Measurements from ENCODE around the gene NEMF.
A peak's percentile ranks its signal among the peaks of the same experiment; 100 is the strongest.

NEMF gene

GRCh38 chr14:49769581-49770211, 82.9 kb downstream of the NEMF start:
- Histone ChIP-seq H3K27ac (ENCODE audit: insufficient read depth in 1 of 2, low read depth in 1 of 2, low read length in 2 of 2, poor library complexity in 1 of 2, severe bottlenecking in 2 of 2) (peak overlapping the region in 1 of 2 experiments; percentile 96), H3K27me3 (replicated peaks in 2 of 5; ENCODE audit: control insufficient read depth in 4 of 5, insufficient read depth in 5 of 5, low read length in 4 of 5) (no peaks in the 10 kb centered on the region), H3K9me3 (ENCODE audit: control extremely low read depth in 1 of 5, control insufficient read depth in 4 of 5, insufficient read depth in 2 of 5, low read depth in 1 of 5, low read length in 4 of 5) (no peaks in the 10 kb centered on the region), H3K36me3 (ENCODE audit: control insufficient read depth in 4 of 4, insufficient read depth in 4 of 4, low read length in 3 of 4) (peaks cover 7 to 14% (median 8%) of the 10 kb centered on the region in 4 experiments), H3K4me3 (ENCODE audit: control insufficient read depth in 1 of 7, extremely low read depth in 1 of 7, insufficient read depth in 4 of 7, low read depth in 2 of 7, low read length in 6 of 7) (peak overlapping the region in 6 of 7 experiments; percentile 85 to 99 (median 94)), H3K4me1 (ENCODE audit: control extremely low read depth in 1 of 4, control insufficient read depth in 4 of 4, insufficient read depth in 4 of 4, low read length in 3 of 4) (peaks cover 9 to 32% (median 25%) of the 10 kb centered on the region in 4 experiments)
- peak in 1 of 3 donors; percentile 10 for DNase-seq
- 94% methylated on average over 13 of the region's 15 CpGs for WGBS (ENCODE audit: insufficient coverage)
- ChIA-PET POLR2A (interaction anchor here (0.6 to 2.1 kb wide), 5 partner anchors 36 to 185 kb away, joined by 3 to 5 read pairs (median 4); partner anchors contain the start of genes KLHDC1 and POLE2), CTCF (interaction anchor here (0.6 to 2.5 kb wide), 7 partner anchors 15 to 135 kb away, joined by 3 to 8 read pairs (median 4); partner anchors contain the start of genes DNAAF2 and POLE2)

DNA sequence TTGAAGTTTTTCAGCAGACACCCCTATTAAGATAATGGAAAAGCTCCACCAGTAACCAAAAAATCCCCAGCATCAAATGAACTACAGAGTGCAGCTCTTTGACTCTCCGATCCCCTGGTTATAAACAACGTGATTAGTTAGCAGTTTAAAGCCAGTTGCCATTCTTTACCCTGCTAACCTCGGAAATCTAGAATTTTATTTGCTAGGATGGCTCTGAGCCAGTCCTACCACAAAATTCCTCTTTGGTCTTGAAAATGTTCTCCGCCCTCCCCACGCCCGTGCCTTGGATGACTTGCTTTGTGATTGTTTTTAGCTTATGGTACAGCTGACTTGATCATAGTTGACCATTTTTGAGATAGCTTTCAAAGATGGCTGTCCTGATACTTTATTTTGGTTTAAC, 83.4 kb downstream of the NEMF start:
- H3K4me3 ChIP-seq (ENCODE audit: control insufficient read depth in 1 of 7, extremely low read depth in 1 of 7, insufficient read depth in 4 of 7, low read depth in 2 of 7, low read length in 6 of 7), result peak overlapping the region; percentile 80 to 99 (median 93)
- ChIA-PET CTCF (interaction anchor here (0.6 to 2.5 kb wide), 7 partner anchors 16 to 135 kb away, joined by 3 to 8 read pairs (median 4); partner anchors contain the start of genes DNAAF2 and POLE2), POLR2A (interaction anchor here (0.6 to 2.1 kb wide), 4 partner anchors 35 to 132 kb away, joined by 4 to 5 read pairs (median 4); partner anchors contain the start of genes KLHDC1 and POLE2)
- no peaks in the 10 kb centered on the region for H3K27me3 ChIP-seq (replicated peaks in 2 of 5; ENCODE audit: control insufficient read depth in 4 of 5, insufficient read depth in 5 of 5, low read length in 4 of 5)
- peaks cover 9 to 32% (median 25%) of the 10 kb centered on the region in 4 experiments for H3K4me1 ChIP-seq (ENCODE audit: control extremely low read depth in 1 of 4, control insufficient read depth in 4 of 4, insufficient read depth in 4 of 4, low read length in 3 of 4)
- WGBS (ENCODE audit: insufficient coverage), result 19% methylated on average over 6 of the region's 6 CpGs
- peak in 2 of 3 donors; percentile 20 to 37 for DNase-seq
- no peaks in the 10 kb centered on the region for H3K9me3 ChIP-seq (ENCODE audit: control extremely low read depth in 1 of 5, control insufficient read depth in 4 of 5, insufficient read depth in 2 of 5, low read depth in 1 of 5, low read length in 4 of 5)
- H3K27ac ChIP-seq (ENCODE audit: insufficient read depth in 1 of 2, low read depth in 1 of 2, low read length in 2 of 2, poor library complexity in 1 of 2, severe bottlenecking in 2 of 2), result peak overlapping the region; percentile 93 to 96
- peaks cover 2 to 9% (median 4%) of the 10 kb centered on the region in 4 experiments for H3K36me3 ChIP-seq (ENCODE audit: control insufficient read depth in 4 of 4, insufficient read depth in 4 of 4, low read length in 3 of 4)

GRCh38 chr14:49768301-49769121, 84.1 kb downstream of the NEMF start:
- peak overlapping the region; percentile 80 to 99 (median 93) for H3K4me3 ChIP-seq (ENCODE audit: control insufficient read depth in 1 of 7, extremely low read depth in 1 of 7, insufficient read depth in 4 of 7, low read depth in 2 of 7, low read length in 6 of 7)
- H3K27ac ChIP-seq (ENCODE audit: insufficient read depth in 1 of 2, low read depth in 1 of 2, low read length in 2 of 2, poor library complexity in 1 of 2, severe bottlenecking in 2 of 2), result peak overlapping the region; percentile 93 to 96
- no peaks in the 10 kb centered on the region for H3K9me3 ChIP-seq (ENCODE audit: control extremely low read depth in 1 of 5, control insufficient read depth in 4 of 5, insufficient read depth in 2 of 5, low read depth in 1 of 5, low read length in 4 of 5)
- H3K36me3 ChIP-seq (ENCODE audit: control insufficient read depth in 4 of 4, insufficient read depth in 4 of 4, low read length in 3 of 4), result peaks cover 0 to 5% (median 2%) of the 10 kb centered on the region in 4 experiments
- CTCF ChIA-PET, result interaction anchor here (0.7 to 2.5 kb wide), 13 partner anchors 17 to 180 kb away, joined by 3 to 8 read pairs (median 4); partner anchors contain the start of genes DNAAF2 and POLE2
- POLR2A ChIA-PET, result interaction anchor here (0.7 to 2.1 kb wide), 13 partner anchors 13 to 182 kb away, joined by 3 to 23 read pairs (median 4); partner anchors contain the start of genes DNAAF2, KLHDC1, MGAT2 and NEMF
- peaks cover 9 to 32% (median 25%) of the 10 kb centered on the region in 4 experiments for H3K4me1 ChIP-seq (ENCODE audit: control extremely low read depth in 1 of 4, control insufficient read depth in 4 of 4, insufficient read depth in 4 of 4, low read length in 3 of 4)
- peak; percentile 31 to 74 (median 69) for DNase-seq
- 0% methylated on average over 58 of the region's 67 CpGs for WGBS (ENCODE audit: insufficient coverage)
- H3K27me3 ChIP-seq (replicated peaks in 2 of 5; ENCODE audit: control insufficient read depth in 4 of 5, insufficient read depth in 5 of 5, low read length in 4 of 5), result no peaks in the 10 kb centered on the region

GRCh38 chr14:49767571-49768300, 84.9 kb downstream of the NEMF start, which contains the start of gene KLHDC2:
Gene KLHDC2, plus strand, starts transcription at chr14:49768153. Its CDS starts 316 bp downstream, at chr14:49768469.
- H3K4me3 ChIP-seq (ENCODE audit: control insufficient read depth in 1 of 7, extremely low read depth in 1 of 7, insufficient read depth in 4 of 7, low read depth in 2 of 7, low read length in 6 of 7), result peak within 1 kb of the TSS; percentile 80 to 99 (median 93)
- POLR2A ChIA-PET, result interaction anchor here (0.5 to 1.9 kb wide), 13 partner anchors 8 to 725 kb away, joined by 3 to 23 read pairs (median 4); partner anchors contain the start of genes DNAAF2, KLHDC1, MGAT2 and NEMF
- peaks cover 9 to 32% (median 25%) of the 10 kb centered on the region in 4 experiments for H3K4me1 ChIP-seq (ENCODE audit: control extremely low read depth in 1 of 4, control insufficient read depth in 4 of 4, insufficient read depth in 4 of 4, low read length in 3 of 4)
- H3K36me3 ChIP-seq (ENCODE audit: control insufficient read depth in 4 of 4, insufficient read depth in 4 of 4, low read length in 3 of 4), result peaks cover 0 to 5% (median 2%) of the 10 kb centered on the region in 4 experiments
- H3K27me3 ChIP-seq (replicated peaks in 2 of 5; ENCODE audit: control insufficient read depth in 4 of 5, insufficient read depth in 5 of 5, low read length in 4 of 5), result no peaks in the 10 kb centered on the region
- CTCF ChIA-PET, result interaction anchor here (0.8 to 2.5 kb wide), 14 partner anchors 20 to 306 kb away, joined by 3 to 8 read pairs (median 4); partner anchors contain the start of genes KLHDC1, NEMF and POLE2
- peak within 1 kb of the TSS; percentile 93 to 96 for H3K27ac ChIP-seq (ENCODE audit: insufficient read depth in 1 of 2, low read depth in 1 of 2, low read length in 2 of 2, poor library complexity in 1 of 2, severe bottlenecking in 2 of 2)
- no peaks in the 10 kb centered on the region for H3K9me3 ChIP-seq (ENCODE audit: control extremely low read depth in 1 of 5, control insufficient read depth in 4 of 5, insufficient read depth in 2 of 5, low read depth in 1 of 5, low read length in 4 of 5)
- whole genome bisulfite sequencing (ENCODE audit: insufficient coverage), result 0% methylated on average over 81 of the region's 86 CpGs
- peak; percentile 89 to 95 (median 92) for DNase-seq

DNA sequence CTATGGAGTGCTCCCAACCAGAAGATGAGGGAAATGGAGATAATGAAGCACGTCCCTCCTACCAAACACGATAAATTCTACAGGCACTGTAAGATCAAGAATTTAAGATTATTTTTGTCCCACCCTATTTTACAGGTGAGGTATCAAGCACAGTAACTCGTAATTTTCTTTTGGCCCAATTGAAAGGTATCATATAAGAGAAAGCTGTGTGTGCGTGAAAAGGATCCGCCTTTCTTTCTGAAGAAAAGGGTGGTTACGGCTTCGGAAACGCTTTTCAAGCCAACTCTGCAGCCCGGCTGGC, 85.4 kb downstream of the NEMF start:
- ChIA-PET CTCF (interaction anchor here (0.8 to 2.5 kb wide), 13 partner anchors 21 to 306 kb away, joined by 3 to 8 read pairs (median 3); partner anchors contain the start of genes KLHDC1, NEMF and POLE2), POLR2A (interaction anchor here (0.5 to 1.9 kb wide), 7 partner anchors 8 to 180 kb away, joined by 3 to 23 read pairs (median 7); partner anchors contain the start of genes DNAAF2, MGAT2, NEMF and POLE2)
- DNase-seq, result no peak
- Histone ChIP-seq H3K4me3 (ENCODE audit: control insufficient read depth in 1 of 7, extremely low read depth in 1 of 7, insufficient read depth in 4 of 7, low read depth in 2 of 7, low read length in 6 of 7) (peak overlapping the region; percentile 80 to 99 (median 93)), H3K27me3 (replicated peaks in 2 of 5; ENCODE audit: control insufficient read depth in 4 of 5, insufficient read depth in 5 of 5, low read length in 4 of 5) (no peaks in the 10 kb centered on the region), H3K4me1 (ENCODE audit: control extremely low read depth in 1 of 4, control insufficient read depth in 4 of 4, insufficient read depth in 4 of 4, low read length in 3 of 4) (peaks cover 9 to 32% (median 25%) of the 10 kb centered on the region in 4 experiments), H3K36me3 (ENCODE audit: control insufficient read depth in 4 of 4, insufficient read depth in 4 of 4, low read length in 3 of 4) (peaks cover 0 to 3% (median under 1%) of the 10 kb centered on the region in 4 experiments), H3K27ac (ENCODE audit: insufficient read depth in 1 of 2, low read depth in 1 of 2, low read length in 2 of 2, poor library complexity in 1 of 2, severe bottlenecking in 2 of 2) (peak overlapping the region; percentile 84 to 96), H3K9me3 (ENCODE audit: control extremely low read depth in 1 of 5, control insufficient read depth in 4 of 5, insufficient read depth in 2 of 5, low read depth in 1 of 5, low read length in 4 of 5) (no peaks in the 10 kb centered on the region)
- 0% methylated on average over 6 of the region's 9 CpGs for WGBS (ENCODE audit: insufficient coverage)

- H3K36me3 ChIP-seq (ENCODE audit: control insufficient read depth in 4 of 4, insufficient read depth in 4 of 4, low read length in 3 of 4), result peaks cover 0 to 3% (median 0%) of the 10 kb centered on the region in 4 experiments
- peak overlapping the region in 6 of 7 experiments; percentile 85 to 99 (median 94) for H3K4me3 ChIP-seq (ENCODE audit: control insufficient read depth in 1 of 7, extremely low read depth in 1 of 7, insufficient read depth in 4 of 7, low read depth in 2 of 7, low read length in 6 of 7)
- ChIA-PET CTCF (interaction anchor here (0.8 to 2.5 kb wide), 11 partner anchors 21 to 305 kb away, joined by 3 to 8 read pairs (median 3); partner anchors contain the start of genes NEMF and POLE2), POLR2A (interaction anchor here (1.4 to 1.9 kb wide), 6 partner anchors 15 to 180 kb away, joined by 3 to 23 read pairs (median 8); partner anchors contain the start of genes DNAAF2, MGAT2, NEMF and POLE2)
- peaks cover 9 to 32% (median 25%) of the 10 kb centered on the region in 4 experiments for H3K4me1 ChIP-seq (ENCODE audit: control extremely low read depth in 1 of 4, control insufficient read depth in 4 of 4, insufficient read depth in 4 of 4, low read length in 3 of 4)
- peak overlapping the region; percentile 84 to 96 for H3K27ac ChIP-seq (ENCODE audit: insufficient read depth in 1 of 2, low read depth in 1 of 2, low read length in 2 of 2, poor library complexity in 1 of 2, severe bottlenecking in 2 of 2)
- no peaks in the 10 kb centered on the region for H3K27me3 ChIP-seq (replicated peaks in 2 of 5; ENCODE audit: control insufficient read depth in 4 of 5, insufficient read depth in 5 of 5, low read length in 4 of 5)
- 98% methylated on average over 6 of the region's 10 CpGs for WGBS (ENCODE audit: insufficient coverage)
- no peaks in the 10 kb centered on the region for H3K9me3 ChIP-seq (ENCODE audit: control extremely low read depth in 1 of 5, control insufficient read depth in 4 of 5, insufficient read depth in 2 of 5, low read depth in 1 of 5, low read length in 4 of 5)
- peak in 2 of 3 donors; percentile 5 to 41 for DNase-seq
Observed at GRCh38 chr14:49766839-49767238, 85.7 kb downstream of the NEMF start.
